ENCODE results near the gene PTPRM.

DNA sequence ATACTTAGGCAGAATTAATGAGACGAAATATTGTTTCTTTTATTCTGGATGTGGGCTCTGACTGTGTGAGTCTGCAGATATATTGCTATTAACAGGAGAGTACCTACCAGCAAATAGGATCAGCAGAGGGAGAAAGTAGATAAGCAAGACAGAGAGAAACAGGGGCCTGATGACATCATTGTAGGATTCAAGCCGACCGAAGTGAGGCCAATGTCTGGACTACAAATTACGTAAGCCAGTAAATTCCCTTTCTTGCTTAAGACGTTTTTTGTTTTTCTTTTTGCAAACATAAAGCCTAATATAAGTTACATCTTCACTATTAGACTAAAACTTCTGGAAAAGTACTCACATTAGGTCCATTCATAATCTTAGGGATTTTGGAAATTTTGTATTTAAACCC, 21.4 kb upstream of the PTPRM start:
- no peak for TF ChIP-seq TCF4 (CRISPR knock-in tag; IDR thresholded peaks at IDR 0.05; ENCODE audit: borderline replicate concordance)
- no peak for TF ChIP-seq PATZ1 (CRISPR knock-in tag; IDR thresholded peaks at IDR 0.05; ENCODE audit: borderline replicate concordance)
- no peak for TF ChIP-seq RARB (CRISPR knock-in tag; IDR thresholded peaks at IDR 0.05)
- TF ChIP-seq, protein P1, sequence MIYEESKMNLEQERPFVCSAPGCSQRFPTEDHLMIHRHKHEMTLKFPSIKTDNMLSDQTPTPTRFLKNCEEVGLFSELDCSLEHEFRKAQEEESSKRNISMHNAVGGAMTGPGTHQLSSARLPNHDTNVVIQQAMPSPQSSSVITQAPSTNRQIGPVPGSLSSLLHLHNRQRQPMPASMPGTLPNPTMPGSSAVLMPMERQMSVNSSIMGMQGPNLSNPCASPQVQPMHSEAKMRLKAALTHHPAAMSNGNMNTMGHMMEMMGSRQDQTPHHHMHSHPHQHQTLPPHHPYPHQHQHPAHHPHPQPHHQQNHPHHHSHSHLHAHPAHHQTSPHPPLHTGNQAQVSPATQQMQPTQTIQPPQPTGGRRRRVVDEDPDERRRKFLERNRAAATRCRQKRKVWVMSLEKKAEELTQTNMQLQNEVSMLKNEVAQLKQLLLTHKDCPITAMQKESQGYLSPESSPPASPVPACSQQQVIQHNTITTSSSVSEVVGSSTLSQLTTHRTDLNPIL (CRISPR knock-in tag; IDR thresholded peaks at IDR 0.05; ENCODE audit: low read depth), result no peak
- no peak for TF ChIP-seq ARNTL (CRISPR knock-in tag; IDR thresholded peaks at IDR 0.05; ENCODE audit: borderline replicate concordance, low read depth)

Measured in SK-N-SH treated with all-trans-retinoic acid at 6 μM for 48 hours (cell line).